Adipocyte (in vitro differentiated cells): ENCODE data around the gene NFATC2IP.
A peak's percentile ranks its signal among the peaks of the same experiment; 100 is the strongest.
"Not testable (repeated sequence)": the region's sequence is repeated elsewhere in the genome, so short reads cannot be mapped to it uniquely, and the experiment has no call there.

Experiments
- DNase-seq: peaks from one replicate; pipeline ENCODE4 v3.0.0-alpha.2; 2015; ENCODE audit warnings: low read depth
- H3K27me3 ChIP-seq: replicated peaks from 2 replicates; pipeline ENCODE4 v1.7.0; 2013; ENCODE audit warnings: mild to moderate bottlenecking, low read length, moderate library complexity; ENCODE audit not compliant: control insufficient read depth, insufficient read depth
- H3K36me3 ChIP-seq: 2 replicates; pipeline ENCODE4 v1.7.0; 2013; ENCODE audit warnings: low read length, mild to moderate bottlenecking, moderate library complexity; ENCODE audit not compliant: control insufficient read depth, insufficient read depth, severe bottlenecking
- H3K4me1 ChIP-seq: 2 replicates; pipeline ENCODE4 v1.7.0; 2013; ENCODE audit warnings: mild to moderate bottlenecking, low read length, moderate library complexity; ENCODE audit not compliant: control insufficient read depth, insufficient read depth
- H3K4me3 ChIP-seq: 2 replicates; pipeline ENCODE4 v1.7.0; 2013; ENCODE audit warnings: mild to moderate bottlenecking, low read length, moderate library complexity
- H3K9ac ChIP-seq: 2 replicates; pipeline ENCODE4 v1.7.0; 2013; ENCODE audit warnings: mild to moderate bottlenecking, low read length, moderate library complexity
- H3K9me3 ChIP-seq: 2 replicates; pipeline ENCODE4 v1.7.0; 2013; ENCODE audit warnings: mild to moderate bottlenecking, low read length, moderate library complexity; ENCODE audit not compliant: control insufficient read depth

The NFATC2IP gene

DNA sequence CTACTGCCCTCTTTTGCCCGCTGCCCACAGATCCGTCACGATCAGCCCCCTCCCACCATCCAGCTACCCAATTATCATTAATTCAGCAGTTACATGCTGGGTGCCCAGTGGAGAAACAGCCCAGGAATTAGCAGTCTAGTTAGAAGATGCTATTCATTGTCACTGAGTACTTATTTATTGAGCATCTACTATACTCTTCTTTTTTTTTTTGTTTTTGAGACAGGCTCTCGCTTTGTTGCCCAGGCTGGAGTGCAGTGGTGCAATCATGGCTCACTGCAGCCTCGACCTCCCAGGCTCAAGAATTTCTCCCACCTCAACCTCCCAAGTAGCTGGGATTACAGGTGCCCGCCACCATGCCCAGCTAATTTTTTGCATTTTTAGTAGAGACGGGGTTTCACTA is 10.9 kb upstream of the NFATC2IP start:
- not testable (repeated sequence) for H3K27me3 ChIP-seq, H3K9ac ChIP-seq, H3K36me3 ChIP-seq, H3K4me1 ChIP-seq, H3K4me3 ChIP-seq, H3K9me3 ChIP-seq, DNase-seq

DNA sequence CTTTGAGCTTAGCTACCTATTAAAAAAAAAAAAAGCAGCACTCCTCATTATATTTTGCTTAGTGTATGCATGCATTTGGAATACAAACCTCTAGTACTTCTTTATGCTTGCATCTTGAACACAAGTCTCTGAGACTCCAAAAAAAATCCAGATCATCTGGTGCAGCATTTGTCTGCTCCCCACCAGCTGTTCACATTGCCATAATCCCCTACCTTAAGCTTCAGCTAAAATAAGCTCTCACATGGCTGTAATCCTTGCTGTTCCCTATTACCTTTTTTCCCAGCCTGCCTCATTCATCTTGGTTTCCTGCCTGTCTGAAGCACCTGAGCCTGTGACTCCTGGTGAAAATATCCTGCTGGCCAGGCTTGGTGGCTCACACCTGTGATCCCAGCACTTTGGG is 7.5 kb upstream of the NFATC2IP start:
- no peak for DNase-seq
- H3K4me3 ChIP-seq, result no peak overlapping the region
- peaks cover 9% of the 10 kb centered on the region for H3K4me1 ChIP-seq
- H3K9ac ChIP-seq, result no peak overlapping the region
- no peaks in the 10 kb centered on the region for H3K27me3 ChIP-seq
- no peaks in the 10 kb centered on the region for H3K36me3 ChIP-seq
- H3K9me3 ChIP-seq, result no peaks in the 10 kb centered on the region

DNA sequence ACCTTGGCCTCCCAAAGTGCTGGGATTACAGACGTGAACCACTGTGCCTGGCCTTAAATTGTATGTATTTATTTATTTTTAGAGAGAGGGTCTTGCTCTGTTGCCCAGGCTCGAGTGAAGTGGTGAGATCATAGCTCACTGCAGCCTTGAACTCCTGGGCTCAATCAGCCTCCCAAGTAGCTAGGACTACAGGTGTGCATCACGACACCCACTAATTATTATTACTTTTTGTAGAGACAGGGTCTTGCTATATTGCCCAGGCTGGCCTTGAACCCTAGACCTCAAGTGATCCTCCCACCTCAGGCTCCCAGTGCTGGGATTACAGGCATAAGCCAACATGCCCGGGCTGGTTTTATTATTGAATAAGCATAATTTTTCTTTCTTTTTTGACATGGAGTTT is 4.1 kb upstream of the NFATC2IP start:
- Histone ChIP-seq H3K4me1 (peaks cover 12% of the 10 kb centered on the region), H3K9ac (no peak overlapping the region), H3K27me3 (no peaks in the 10 kb centered on the region), H3K4me3 (no peak overlapping the region), H3K9me3 (no peaks in the 10 kb centered on the region), H3K36me3 (no peaks in the 10 kb centered on the region)
- DNase-seq, result no peak

DNA sequence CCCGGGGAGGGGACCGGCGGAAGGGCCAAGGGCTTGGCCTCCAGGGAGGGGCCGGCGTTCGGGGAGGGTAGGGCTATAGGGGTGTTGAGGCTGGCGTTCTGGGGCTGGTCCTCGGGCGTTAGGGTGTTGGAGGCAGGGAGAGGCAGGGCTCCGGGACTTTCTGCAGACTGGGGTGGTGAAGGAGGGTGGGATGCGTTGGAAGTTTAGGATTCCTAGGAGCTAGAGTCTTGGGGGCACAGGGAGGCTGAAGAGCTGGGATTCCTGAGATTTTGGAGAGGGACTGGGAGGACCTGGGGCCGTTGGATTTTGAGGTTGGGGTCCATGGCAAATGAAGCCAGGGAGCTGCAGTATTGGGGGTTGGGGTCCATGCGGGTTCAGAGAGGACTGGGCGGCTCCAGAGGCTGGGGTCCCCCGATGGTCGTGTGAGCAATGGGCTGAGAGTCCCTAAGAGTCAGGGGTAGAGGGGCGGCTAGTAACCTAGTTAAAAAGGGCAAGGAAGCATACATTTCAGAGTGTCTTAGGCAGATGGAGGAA is 740 bp downstream of the NFATC2IP start:
- H3K9me3 ChIP-seq, result no peaks in the 10 kb centered on the region
- H3K9ac ChIP-seq, result peak overlapping the region; percentile 89
- peaks cover 26% of the 10 kb centered on the region for H3K36me3 ChIP-seq
- H3K4me3 ChIP-seq, result peak overlapping the region; percentile 92
- H3K4me1 ChIP-seq, result peaks cover 8% of the 10 kb centered on the region
- no peak for DNase-seq
- no peaks in the 10 kb centered on the region for H3K27me3 ChIP-seq

DNA sequence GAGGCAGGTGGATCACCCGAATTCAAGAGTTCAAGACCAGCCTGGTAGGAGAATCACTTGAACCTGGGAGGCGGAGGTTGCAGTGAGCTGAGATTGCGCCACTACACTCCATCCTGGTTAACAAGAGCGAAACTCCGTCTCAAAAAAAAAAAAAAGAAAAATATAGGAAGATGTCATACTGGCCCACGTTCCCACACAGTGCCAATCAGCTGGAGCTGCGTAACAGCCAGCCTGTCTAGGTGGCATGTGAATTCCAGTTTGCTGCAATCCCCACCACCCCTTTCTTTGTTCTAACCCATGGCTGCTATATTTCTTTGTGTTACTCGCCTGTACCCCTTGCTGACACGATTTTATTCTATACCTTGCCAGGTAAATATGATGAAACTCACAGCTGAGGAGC is 7.5 kb downstream of the NFATC2IP start:
- Histone ChIP-seq H3K36me3 (peaks cover 59% of the 10 kb centered on the region), H3K4me3 (no peak overlapping the region), H3K4me1 (no peaks in the 10 kb centered on the region), H3K9me3 (no peaks in the 10 kb centered on the region), H3K9ac (no peak overlapping the region), H3K27me3 (no peaks in the 10 kb centered on the region)
- no peak for DNase-seq

DNA sequence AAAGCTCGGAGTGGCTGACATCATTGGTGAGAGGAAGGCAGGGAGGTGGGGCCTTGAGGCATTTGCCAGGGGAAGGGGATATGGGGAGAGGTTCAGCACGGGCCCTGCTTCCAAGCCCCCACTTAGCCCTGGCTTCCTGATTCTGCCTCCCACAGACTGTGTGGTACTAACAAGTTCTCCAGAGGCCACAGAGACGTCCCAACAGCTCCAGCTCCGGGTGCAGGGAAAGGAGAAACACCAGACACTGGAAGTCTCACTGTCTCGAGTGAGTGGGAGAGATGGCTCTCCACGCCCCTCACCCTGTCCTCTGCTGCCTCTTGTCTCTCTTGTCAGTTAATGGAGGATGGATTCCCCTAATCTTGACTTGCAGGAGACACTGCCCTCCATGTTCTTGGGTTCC is 8.1 kb downstream of the NFATC2IP start:
- Histone ChIP-seq H3K4me3 (no peak overlapping the region), H3K36me3 (peaks cover 65% of the 10 kb centered on the region), H3K9ac (no peak overlapping the region), H3K27me3 (no peaks in the 10 kb centered on the region), H3K4me1 (no peaks in the 10 kb centered on the region), H3K9me3 (no peaks in the 10 kb centered on the region)
- DNase-seq, result no peak

DNA sequence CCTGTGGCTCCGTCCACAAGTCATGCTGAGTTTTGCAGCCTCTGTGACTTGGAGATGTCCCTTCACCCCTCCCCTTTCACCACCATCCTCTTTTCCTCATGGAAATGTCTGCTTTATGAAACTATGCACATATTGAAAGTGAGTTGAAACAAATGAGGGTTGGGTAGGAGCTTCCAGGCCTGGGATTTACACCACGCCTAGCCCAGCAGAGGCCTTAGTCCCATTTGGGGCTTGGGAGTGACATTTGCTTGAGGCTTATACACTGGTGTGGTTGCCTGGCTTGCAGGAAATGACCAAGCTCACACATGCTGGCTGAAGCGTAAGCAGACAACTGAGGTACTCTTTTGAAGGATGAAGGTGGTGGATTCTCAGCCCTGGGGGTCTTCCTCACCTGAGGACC is 13.3 kb downstream of the NFATC2IP start:
- DNase-seq, result no peak
- H3K4me1 ChIP-seq, result no peaks in the 10 kb centered on the region
- peaks cover 49% of the 10 kb centered on the region for H3K36me3 ChIP-seq

DNA sequence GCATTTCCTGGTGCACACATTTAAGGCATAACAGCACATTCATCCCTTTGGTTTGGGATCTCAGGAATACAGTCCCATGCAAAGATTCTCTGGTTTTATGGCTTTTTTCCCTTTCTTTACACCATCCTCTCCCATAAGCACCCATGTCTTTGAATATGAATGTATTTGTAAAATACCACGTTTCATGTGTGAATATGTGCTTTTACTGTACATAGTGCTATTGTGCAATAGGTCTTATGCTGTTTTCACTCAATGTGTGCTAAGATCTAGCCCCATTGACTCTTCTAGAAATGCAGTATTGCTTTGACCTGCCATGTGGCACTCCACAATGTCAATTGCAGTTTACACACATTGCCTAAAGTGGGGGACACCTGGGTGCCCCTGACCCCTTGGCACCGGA is 13.8 kb downstream of the NFATC2IP start:
- H3K9ac ChIP-seq, result no peak overlapping the region
- peaks cover 44% of the 10 kb centered on the region for H3K36me3 ChIP-seq
- no peak for DNase-seq
- no peak overlapping the region for H3K4me3 ChIP-seq
- no peaks in the 10 kb centered on the region for H3K27me3 ChIP-seq
- H3K4me1 ChIP-seq, result no peaks in the 10 kb centered on the region
- no peaks in the 10 kb centered on the region for H3K9me3 ChIP-seq

More for the DNA sequence above, 13.3 kb downstream of the NFATC2IP start:
- Histone ChIP-seq H3K9me3 (no peaks in the 10 kb centered on the region), H3K4me3 (no peak overlapping the region), H3K9ac (no peak overlapping the region), H3K27me3 (no peaks in the 10 kb centered on the region)

DNA sequence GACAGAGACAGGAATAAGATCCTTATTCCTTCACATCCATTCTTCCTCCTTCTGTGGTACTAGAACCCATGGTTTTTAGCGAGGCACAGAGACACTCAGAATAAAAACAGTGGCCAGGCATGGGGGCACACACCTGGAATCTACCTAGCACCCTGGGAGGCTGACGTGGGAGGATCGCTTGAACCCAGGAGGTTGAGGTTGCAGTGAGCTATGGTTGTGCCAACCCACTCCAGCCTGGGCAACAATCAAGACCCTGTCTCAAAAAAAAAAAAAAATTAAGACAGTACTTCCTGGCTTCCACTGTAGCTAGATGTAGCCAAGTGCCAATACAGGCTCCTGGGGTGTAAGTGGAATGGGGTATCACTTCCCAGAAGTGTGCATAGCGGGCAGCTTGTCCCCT is 16.4 kb downstream of the NFATC2IP start:
- Histone ChIP-seq H3K4me1 (no peaks in the 10 kb centered on the region), H3K4me3 (no peak overlapping the region), H3K36me3 (peaks cover 29% of the 10 kb centered on the region), H3K9me3 (no peaks in the 10 kb centered on the region), H3K9ac (no peak overlapping the region), H3K27me3 (no peaks in the 10 kb centered on the region)
- no peak for DNase-seq

DNA sequence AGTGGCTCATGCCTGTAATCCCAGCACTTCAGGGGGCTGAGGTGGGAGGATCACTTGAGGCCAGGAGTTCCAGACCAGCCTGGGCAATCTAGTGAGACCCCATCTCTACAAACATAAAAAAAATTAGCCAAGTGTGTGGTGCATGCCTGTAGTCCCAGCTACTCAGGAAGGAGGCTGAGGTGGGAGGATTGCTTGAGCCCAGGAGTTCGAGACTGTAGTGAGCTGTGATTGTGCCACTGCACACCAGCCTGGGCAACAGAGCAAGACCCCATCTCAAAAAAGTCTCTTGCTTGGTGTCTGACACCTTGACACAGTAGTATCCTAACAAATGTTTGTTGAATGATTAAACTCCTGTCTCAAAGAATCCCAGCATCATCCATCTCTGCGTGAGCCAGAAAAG is 19.0 kb downstream of the NFATC2IP start:
- H3K9me3 ChIP-seq, DNase-seq, H3K4me3 ChIP-seq, H3K4me1 ChIP-seq, H3K36me3 ChIP-seq, H3K9ac ChIP-seq, H3K27me3 ChIP-seq: not testable (repeated sequence)

DNA sequence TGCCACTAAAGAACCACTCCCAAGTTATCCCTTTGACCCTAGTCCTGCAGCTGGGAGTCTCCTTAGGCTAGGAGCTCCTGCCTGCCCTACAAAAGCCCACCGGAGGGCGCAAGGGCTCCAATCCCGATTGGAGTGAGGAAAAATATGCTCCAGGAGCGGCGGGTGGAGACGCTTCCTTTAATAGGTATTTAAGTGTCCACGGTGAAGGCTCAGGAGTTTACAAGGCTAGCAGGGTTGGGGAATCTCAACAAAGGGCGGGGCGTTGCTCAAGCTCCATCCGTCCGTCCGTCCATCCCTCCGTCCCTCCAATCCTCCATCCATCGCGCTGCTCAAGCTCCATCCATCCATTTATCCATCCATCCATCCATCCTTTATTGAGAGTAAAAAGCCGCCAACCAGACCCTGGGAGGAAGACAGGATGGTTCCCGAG is 23.3 kb downstream of the NFATC2IP start:
- H3K4me1 ChIP-seq, result peaks cover 11% of the 10 kb centered on the region
- peak; percentile 85 for DNase-seq
- H3K9ac ChIP-seq, result peak overlapping the region; percentile 97
- peak overlapping the region; percentile 99 for H3K4me3 ChIP-seq
- no peaks in the 10 kb centered on the region for H3K9me3 ChIP-seq
- H3K36me3 ChIP-seq, result peaks cover 7% of the 10 kb centered on the region
- no peaks in the 10 kb centered on the region for H3K27me3 ChIP-seq

DNA sequence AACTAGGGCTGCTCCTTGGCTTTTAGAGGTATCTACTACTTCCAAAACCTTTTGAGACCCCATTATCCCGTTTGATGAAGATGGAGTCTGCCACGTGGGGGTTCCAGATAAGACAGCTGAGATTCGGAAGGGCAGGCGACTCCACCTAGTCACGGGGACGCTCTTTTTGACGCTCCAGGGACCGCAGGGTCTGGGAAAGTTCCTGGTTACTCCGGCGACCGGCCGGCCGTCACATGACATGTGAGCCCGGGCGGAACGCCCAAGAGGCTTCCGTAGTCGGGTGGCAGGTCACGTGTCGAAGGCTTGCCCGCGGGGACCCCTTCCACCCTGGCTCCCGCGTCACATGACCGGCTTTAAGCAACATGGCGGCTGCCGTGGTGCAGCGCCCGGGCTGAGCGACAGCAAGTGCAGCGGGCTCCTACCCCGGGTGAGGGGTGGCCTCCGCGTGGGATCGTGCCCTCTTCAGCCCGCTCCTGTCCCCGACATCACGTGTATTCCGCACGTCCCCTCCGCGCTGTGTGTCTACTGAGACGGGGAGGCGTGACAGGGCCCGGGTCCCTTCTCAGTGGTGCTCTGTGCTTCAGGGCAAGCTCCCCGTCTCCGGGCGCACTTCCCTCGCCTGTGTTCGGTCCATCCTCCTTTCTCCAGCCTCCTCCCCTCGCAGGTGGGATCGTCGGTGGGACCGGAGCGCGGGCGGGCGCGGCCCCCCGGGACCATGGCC is 23.9 kb downstream of the NFATC2IP start, which contains the start of gene SPNS1:
Gene SPNS1 (plus strand): TSS at position 342 of the 721 bp plus-strand sequence. CDS start 374 bp downstream, at position 716.
- DNase-seq, result peak; percentile 99
- Histone ChIP-seq H3K27me3 (no peaks in the 10 kb centered on the region), H3K9ac (peak within 1 kb of the TSS; percentile 97), H3K36me3 (peaks cover 11% of the 10 kb centered on the region), H3K4me1 (peaks cover 11% of the 10 kb centered on the region), H3K4me3 (peak within 1 kb of the TSS; percentile 99), H3K9me3 (no peaks in the 10 kb centered on the region)
